Measurements from ENCODE around the gene CCDC171.

Gene CCDC171

GRCh38 chr9:15999422-16000339 lies 446.8 kb downstream of the CCDC171 start:
- Histone ChIP-seq H2BK15ac (replicated peaks; ENCODE audit: low read depth) (no peak overlapping the region), H3K9ac (ENCODE audit: low read length) (no peak overlapping the region), H3K36me3 (ENCODE audit: control insufficient read depth, insufficient read depth, low read length) (no peaks in the 10 kb centered on the region), H3K18ac (ENCODE audit: low read length) (no peak overlapping the region), H3K56ac (ENCODE audit: low read length) (no peak overlapping the region), H3K4me3 (ENCODE audit: low read length) (no peak overlapping the region), H3K79me1 (ENCODE audit: low read length) (no peaks in the 10 kb centered on the region), H2AK5ac (ENCODE audit: low read length) (no peak overlapping the region), H3K23ac (ENCODE audit: low read length) (no peak overlapping the region), H3K79me2 (ENCODE audit: control insufficient read depth, insufficient read depth, low read length) (no peaks in the 10 kb centered on the region), H3K4me1 (ENCODE audit: control insufficient read depth, low read depth, low read length) (peaks cover 3% of the 10 kb centered on the region), H3K4me2 (ENCODE audit: low read length) (no peak overlapping the region), H2BK5ac (ENCODE audit: low read length) (no peak overlapping the region), H4K5ac (ENCODE audit: low read length) (no peak overlapping the region), H3K27me3 (ENCODE audit: insufficient read depth, low read length, poor library complexity) (no peaks in the 10 kb centered on the region), H4K8ac (ENCODE audit: low read depth, low read length) (no peak overlapping the region), H3K4ac (ENCODE audit: low read depth, low read length) (no peak overlapping the region), H2BK120ac (ENCODE audit: low read depth, low read length) (no peak overlapping the region), H3K27ac (ENCODE audit: low read depth, low read length) (no peak overlapping the region)
- peak; percentile 33 for DNase-seq
- no CpG with 5 or more reads among the region's 7 CpGs for WGBS (ENCODE audit: extremely low coverage, insufficient coverage, low lambda C conversion rate)

- Histone ChIP-seq H3K56ac (ENCODE audit: low read length) (no peak overlapping the region), H3K4me3 (ENCODE audit: low read length) (no peak overlapping the region), H3K27me3 (ENCODE audit: insufficient read depth, low read length, poor library complexity) (no peaks in the 10 kb centered on the region), H2BK120ac (ENCODE audit: low read depth, low read length) (no peak overlapping the region), H2AK5ac (ENCODE audit: low read length) (no peak overlapping the region), H3K18ac (ENCODE audit: low read length) (no peak overlapping the region), H3K36me3 (ENCODE audit: control insufficient read depth, insufficient read depth, low read length) (no peaks in the 10 kb centered on the region), H3K4ac (ENCODE audit: low read depth, low read length) (no peak overlapping the region), H3K4me2 (ENCODE audit: low read length) (no peak overlapping the region), H3K79me1 (ENCODE audit: low read length) (no peaks in the 10 kb centered on the region), H3K27ac (ENCODE audit: low read depth, low read length) (no peak overlapping the region), H4K5ac (ENCODE audit: low read length) (no peak overlapping the region), H4K8ac (ENCODE audit: low read depth, low read length) (no peak overlapping the region), H3K9ac (ENCODE audit: low read length) (no peak overlapping the region), H2BK15ac (replicated peaks; ENCODE audit: low read depth) (no peak overlapping the region), H3K23ac (ENCODE audit: low read length) (no peak overlapping the region), H3K79me2 (ENCODE audit: control insufficient read depth, insufficient read depth, low read length) (no peaks in the 10 kb centered on the region), H3K4me1 (ENCODE audit: control insufficient read depth, low read depth, low read length) (peaks cover 3% of the 10 kb centered on the region), H2BK5ac (ENCODE audit: low read length) (no peak overlapping the region)
- WGBS (ENCODE audit: extremely low coverage, insufficient coverage, low lambda C conversion rate), result no CpG with 5 or more reads among the region's 2 CpGs
- no peak for DNase-seq
Observed at GRCh38 chr9:16000811-16001210, 448.0 kb downstream of the CCDC171 start.

- H3K27ac ChIP-seq (ENCODE audit: low read depth, low read length), result no peak overlapping the region
- no peak overlapping the region for H4K5ac ChIP-seq (ENCODE audit: low read length)
- H4K8ac ChIP-seq (ENCODE audit: low read depth, low read length), result no peak overlapping the region
- no peak overlapping the region for H2BK5ac ChIP-seq (ENCODE audit: low read length)
- H2AK5ac ChIP-seq (ENCODE audit: low read length), result no peak overlapping the region
- no peak overlapping the region for H3K56ac ChIP-seq (ENCODE audit: low read length)
- no peaks in the 10 kb centered on the region for H3K79me2 ChIP-seq (ENCODE audit: control insufficient read depth, insufficient read depth, low read length)
- DNase-seq, result no peak
- no peak overlapping the region for H2BK120ac ChIP-seq (ENCODE audit: low read depth, low read length)
- H3K27me3 ChIP-seq (ENCODE audit: insufficient read depth, low read length, poor library complexity), result no peaks in the 10 kb centered on the region
- H3K23ac ChIP-seq (ENCODE audit: low read length), result no peak overlapping the region
- no peak overlapping the region for H2BK15ac ChIP-seq (replicated peaks; ENCODE audit: low read depth)
- no peak overlapping the region for H3K4me3 ChIP-seq (ENCODE audit: low read length)
- no peak overlapping the region for H3K18ac ChIP-seq (ENCODE audit: low read length)
- H3K9ac ChIP-seq (ENCODE audit: low read length), result no peak overlapping the region
- peaks cover 3% of the 10 kb centered on the region for H3K4me1 ChIP-seq (ENCODE audit: control insufficient read depth, low read depth, low read length)
- no peak overlapping the region for H3K4me2 ChIP-seq (ENCODE audit: low read length)
- H3K79me1 ChIP-seq (ENCODE audit: low read length), result no peaks in the 10 kb centered on the region
- no peak overlapping the region for H3K4ac ChIP-seq (ENCODE audit: low read depth, low read length)
- H3K36me3 ChIP-seq (ENCODE audit: control insufficient read depth, insufficient read depth, low read length), result no peaks in the 10 kb centered on the region
- WGBS (ENCODE audit: extremely low coverage, insufficient coverage, low lambda C conversion rate), result no CpG with 5 or more reads among the region's 2 CpGs
Observed at GRCh38 chr9:16001856-16002255, 449.0 kb downstream of the CCDC171 start.

GRCh38 chr9:16002816-16003215 lies 450.0 kb downstream of the CCDC171 start:
- no peak for DNase-seq
- H3K79me1 ChIP-seq (ENCODE audit: low read length), result no peaks in the 10 kb centered on the region
- H3K4me2 ChIP-seq (ENCODE audit: low read length), result no peak overlapping the region
- H4K5ac ChIP-seq (ENCODE audit: low read length), result no peak overlapping the region
- peaks cover 3% of the 10 kb centered on the region for H3K4me1 ChIP-seq (ENCODE audit: control insufficient read depth, low read depth, low read length)
- H3K4me3 ChIP-seq (ENCODE audit: low read length), result no peak overlapping the region
- no peaks in the 10 kb centered on the region for H3K27me3 ChIP-seq (ENCODE audit: insufficient read depth, low read length, poor library complexity)
- H3K27ac ChIP-seq (ENCODE audit: low read depth, low read length), result no peak overlapping the region
- no peak overlapping the region for H3K9ac ChIP-seq (ENCODE audit: low read length)
- H3K23ac ChIP-seq (ENCODE audit: low read length), result no peak overlapping the region
- no peak overlapping the region for H2AK5ac ChIP-seq (ENCODE audit: low read length)
- no CpG with 5 or more reads among the region's 3 CpGs for WGBS (ENCODE audit: extremely low coverage, insufficient coverage, low lambda C conversion rate)
- H2BK15ac ChIP-seq (replicated peaks; ENCODE audit: low read depth), result no peak overlapping the region
- no peaks in the 10 kb centered on the region for H3K36me3 ChIP-seq (ENCODE audit: control insufficient read depth, insufficient read depth, low read length)
- no peak overlapping the region for H3K56ac ChIP-seq (ENCODE audit: low read length)
- no peak overlapping the region for H2BK5ac ChIP-seq (ENCODE audit: low read length)
- no peaks in the 10 kb centered on the region for H3K79me2 ChIP-seq (ENCODE audit: control insufficient read depth, insufficient read depth, low read length)
- H3K4ac ChIP-seq (ENCODE audit: low read depth, low read length), result no peak overlapping the region
- no peak overlapping the region for H2BK120ac ChIP-seq (ENCODE audit: low read depth, low read length)
- H4K8ac ChIP-seq (ENCODE audit: low read depth, low read length), result no peak overlapping the region
- no peak overlapping the region for H3K18ac ChIP-seq (ENCODE audit: low read length)

- Histone ChIP-seq H2BK5ac (ENCODE audit: low read length) (no peak overlapping the region), H3K4me1 (ENCODE audit: control insufficient read depth, low read depth, low read length) (peaks cover 3% of the 10 kb centered on the region), H2BK15ac (replicated peaks; ENCODE audit: low read depth) (no peak overlapping the region), H3K79me2 (ENCODE audit: control insufficient read depth, insufficient read depth, low read length) (no peaks in the 10 kb centered on the region), H3K9ac (ENCODE audit: low read length) (no peak overlapping the region), H4K8ac (ENCODE audit: low read depth, low read length) (no peak overlapping the region), H3K56ac (ENCODE audit: low read length) (no peak overlapping the region), H3K23ac (ENCODE audit: low read length) (no peak overlapping the region), H2BK120ac (ENCODE audit: low read depth, low read length) (no peak overlapping the region), H3K18ac (ENCODE audit: low read length) (no peak overlapping the region), H3K4me2 (ENCODE audit: low read length) (no peak overlapping the region), H3K27ac (ENCODE audit: low read depth, low read length) (no peak overlapping the region), H4K5ac (ENCODE audit: low read length) (no peak overlapping the region), H3K4ac (ENCODE audit: low read depth, low read length) (no peak overlapping the region), H3K4me3 (ENCODE audit: low read length) (no peak overlapping the region), H3K27me3 (ENCODE audit: insufficient read depth, low read length, poor library complexity) (no peaks in the 10 kb centered on the region), H2AK5ac (ENCODE audit: low read length) (no peak overlapping the region), H3K79me1 (ENCODE audit: low read length) (no peaks in the 10 kb centered on the region), H3K36me3 (ENCODE audit: control insufficient read depth, insufficient read depth, low read length) (no peaks in the 10 kb centered on the region)
- DNase-seq, result no peak
- WGBS (ENCODE audit: extremely low coverage, insufficient coverage, low lambda C conversion rate), result no CpG with 5 or more reads among the region's 6 CpGs
Observed at GRCh38 chr9:16003785-16004184, 450.9 kb downstream of the CCDC171 start.

- Histone ChIP-seq H3K79me1 (ENCODE audit: low read length) (no peaks in the 10 kb centered on the region), H3K79me2 (ENCODE audit: control insufficient read depth, insufficient read depth, low read length) (no peaks in the 10 kb centered on the region), H2BK15ac (replicated peaks; ENCODE audit: low read depth) (no peak overlapping the region), H3K18ac (ENCODE audit: low read length) (no peak overlapping the region), H3K56ac (ENCODE audit: low read length) (no peak overlapping the region), H3K23ac (ENCODE audit: low read length) (no peak overlapping the region), H3K4me1 (ENCODE audit: control insufficient read depth, low read depth, low read length) (peaks cover 3% of the 10 kb centered on the region), H3K4ac (ENCODE audit: low read depth, low read length) (no peak overlapping the region), H2AK5ac (ENCODE audit: low read length) (no peak overlapping the region), H3K4me3 (ENCODE audit: low read length) (no peak overlapping the region), H3K36me3 (ENCODE audit: control insufficient read depth, insufficient read depth, low read length) (no peaks in the 10 kb centered on the region), H3K9ac (ENCODE audit: low read length) (no peak overlapping the region), H2BK5ac (ENCODE audit: low read length) (no peak overlapping the region), H3K27ac (ENCODE audit: low read depth, low read length) (no peak overlapping the region), H4K8ac (ENCODE audit: low read depth, low read length) (no peak overlapping the region), H4K5ac (ENCODE audit: low read length) (no peak overlapping the region), H3K4me2 (ENCODE audit: low read length) (no peak overlapping the region), H2BK120ac (ENCODE audit: low read depth, low read length) (no peak overlapping the region), H3K27me3 (ENCODE audit: insufficient read depth, low read length, poor library complexity) (no peaks in the 10 kb centered on the region)
- no CpG with 5 or more reads among the region's 6 CpGs for WGBS (ENCODE audit: extremely low coverage, insufficient coverage, low lambda C conversion rate)
- DNase-seq, result no peak
Observed at GRCh38 chr9:16004613-16005012, 451.8 kb downstream of the CCDC171 start.

Measured in mesendoderm (in vitro differentiated cells).